OCI-M1 (cell line): ENCODE measurements around the gene GPR161.

Experiments used
- DNase-seq: peaks from one replicate; lab custom pipeline; 2025; lab: John Stamatoyannopoulos, UW

Gene GPR161

GRCh38 chr1:168148916-168149315 lies 12.2 kb upstream of the GPR161 start:
- DNase-seq, result peak; percentile 77

GRCh38 chr1:168146626-168147025 lies 9.9 kb upstream of the GPR161 start:
- peak; percentile 61 for DNase-seq

- peak; percentile 86 for DNase-seq
These were observed 9.4 kb upstream of the GPR161 start for GRCh38 chr1:168146160-168146539.

GRCh38 chr1:168145184-168146159 lies 8.7 kb upstream of the GPR161 start:
- DNase-seq, result peak; percentile 98

- peak; percentile 57 for DNase-seq
These were observed 5.2 kb upstream of the GPR161 start for GRCh38 chr1:168141871-168142385.

- DNase-seq, result no peak
These were observed 2.3 kb upstream of the GPR161 start for GRCh38 chr1:168139070-168139469.

- DNase-seq, result no peak
These were observed 1.4 kb upstream of the GPR161 start for GRCh38 chr1:168138134-168138533.

GRCh38 chr1:168137515-168137821 lies 738 bp upstream of the GPR161 start:
- DNase-seq, result no peak

GRCh38 chr1:168135921-168136708 lies 615 bp downstream of the GPR161 start:
- DNase-seq, result peak; percentile 28

GRCh38 chr1:168135116-168135920 lies 1.4 kb downstream of the GPR161 start:
- no peak for DNase-seq

GRCh38 chr1:168134642-168135041 lies 2.1 kb downstream of the GPR161 start:
- DNase-seq, result no peak

- no peak for DNase-seq
These were observed 2.6 kb downstream of the GPR161 start for GRCh38 chr1:168134132-168134531.

- DNase-seq, result no peak
These were observed 6.8 kb downstream of the GPR161 start for GRCh38 chr1:168129933-168130332.

- no peak for DNase-seq
These were observed 9.2 kb downstream of the GPR161 start for GRCh38 chr1:168127503-168127902.

- DNase-seq, result no peak
These were observed 11.7 kb downstream of the GPR161 start for GRCh38 chr1:168125051-168125450.

GRCh38 chr1:168121401-168122011 lies 15.2 kb downstream of the GPR161 start:
- DNase-seq, result no peak

- DNase-seq, result no peak
These were observed 17.0 kb downstream of the GPR161 start for GRCh38 chr1:168119750-168120149.

- DNase-seq, result no peak
These were observed 20.4 kb downstream of the GPR161 start for GRCh38 chr1:168116327-168116799.

GRCh38 chr1:168114845-168115244 lies 21.9 kb downstream of the GPR161 start:
- no peak for DNase-seq

GRCh38 chr1:168112673-168113305 lies 23.9 kb downstream of the GPR161 start:
- peak; percentile 25 for DNase-seq
